HG02798 (cell line): ENCODE measurements around the gene PCSK7.
"Not testable (repeated sequence)": the region's sequence is repeated elsewhere in the genome, so short reads cannot be mapped to it uniquely, and the experiment has no call there.

Source experiments
- ATAC-seq: cut with Tn5 transposase; IDR thresholded peaks from one replicate; pipeline ENCODE4 v1.9.1; 2021; ENCODE audit warnings: mild to moderate bottlenecking; ENCODE audit not compliant: unreplicated experiment, poor library complexity

PCSK7 gene

GRCh38 chr11:117231842-117232091 lies at the start of gene PCSK7:
Gene PCSK7, minus strand, starts transcription at chr11:117232073. Its CDS starts 2,229 bp downstream, at chr11:117229844.
- no peak for ATAC-seq

GRCh38 chr11:117281159-117281558 lies 49.3 kb upstream of the PCSK7 start:
- no peak for ATAC-seq

- ATAC-seq, result no peak
Measured at GRCh38 chr11:117279711-117280376, 48.0 kb upstream of the PCSK7 start.

- no peak for ATAC-seq
Measured at GRCh38 chr11:117278347-117278746, 46.5 kb upstream of the PCSK7 start.

GRCh38 chr11:117273550-117274289 lies 41.8 kb upstream of the PCSK7 start:
- ATAC-seq, result no peak

GRCh38 chr11:117272175-117272574 lies 40.3 kb upstream of the PCSK7 start:
- ATAC-seq, result not testable (repeated sequence)

- ATAC-seq, result no peak
Measured at GRCh38 chr11:117271208-117271607, 39.3 kb upstream of the PCSK7 start.

- ATAC-seq, result no peak
Measured at GRCh38 chr11:117269856-117270255, 38.0 kb upstream of the PCSK7 start.

- ATAC-seq, result no peak
Measured at GRCh38 chr11:117265745-117266144, 33.9 kb upstream of the PCSK7 start.

- not testable (repeated sequence) for ATAC-seq
Measured at GRCh38 chr11:117264624-117265323, 32.9 kb upstream of the PCSK7 start.

GRCh38 chr11:117259417-117259816 lies 27.5 kb upstream of the PCSK7 start:
- ATAC-seq, result no peak

- ATAC-seq, result no peak
Measured at GRCh38 chr11:117258576-117258975, 26.7 kb upstream of the PCSK7 start.

- no peak for ATAC-seq
Measured at GRCh38 chr11:117256573-117256972, 24.7 kb upstream of the PCSK7 start.

GRCh38 chr11:117255966-117256365 lies 24.1 kb upstream of the PCSK7 start:
- ATAC-seq, result no peak

- no peak for ATAC-seq
Measured at GRCh38 chr11:117251506-117251905, 19.6 kb upstream of the PCSK7 start.

- ATAC-seq, result no peak
Measured at GRCh38 chr11:117249571-117249970, 17.7 kb upstream of the PCSK7 start.

GRCh38 chr11:117248341-117248740 lies 16.5 kb upstream of the PCSK7 start:
- ATAC-seq, result no peak

- ATAC-seq, result no peak
Measured at GRCh38 chr11:117239295-117239694, 7.4 kb upstream of the PCSK7 start.

- no peak for ATAC-seq
Measured at GRCh38 chr11:117238221-117238620, 6.3 kb upstream of the PCSK7 start.

GRCh38 chr11:117232911-117233409 lies 1.1 kb upstream of the PCSK7 start:
- no peak for ATAC-seq
